Measurements from ENCODE around the gene G3BP2.

DNA sequence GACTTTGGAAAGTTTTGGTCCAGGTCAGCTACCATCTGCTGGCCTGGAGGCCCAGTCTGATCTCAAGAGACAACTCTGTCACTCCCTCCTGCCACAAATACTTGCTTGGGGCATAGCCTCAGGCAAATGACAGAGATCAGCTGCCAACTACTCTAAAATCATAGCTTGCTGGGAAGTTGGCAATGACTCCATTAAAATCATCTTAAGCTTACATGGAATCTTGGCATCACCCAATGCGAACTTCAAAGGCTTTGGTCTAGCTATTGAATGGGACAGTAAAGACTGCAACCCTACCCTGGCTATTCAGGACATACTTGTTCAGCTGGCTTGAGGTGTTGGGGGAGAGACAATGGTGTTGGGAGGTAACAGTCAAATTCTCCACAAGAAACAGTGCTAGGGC, 44.2 kb upstream of the G3BP2 start:
- no peak for TF ChIP-seq CTCF (conservative IDR thresholded peaks at IDR 0.05 in 1 of 2, IDR thresholded peaks at IDR 0.05 in 1 of 2; ENCODE audit: extremely low read depth in 1 of 2, insufficient read depth in 1 of 2, low read depth in 1 of 2, low read length in 2 of 2)
- TF ChIP-seq EZH2 (IDR thresholded peaks at IDR 0.05; ENCODE audit: borderline replicate concordance, low read length) = no peak

All from mammary epithelial cell (primary cell).